CD8-positive, alpha-beta memory T cell (primary cell): ENCODE results near the gene POMT2. TPM values are rescaled to one million over a fixed set of nuclear protein-coding genes. Genes with fewer than 3 reads are reported as not detected.

Experiments used
- CTCF ChIA-PET: fragments of 350-600 bp; sonication (Branson Sonifier 250); formaldehyde crosslinking; loops from one replicate; lab custom pipeline; 2021; ENCODE audit warnings: antibody characterized with exemption; lab: Charles Lee
- POLR2A ChIA-PET: fragments of 350-600 bp; sonication (Branson Sonifier 250); formaldehyde crosslinking; loops from one replicate; lab custom pipeline; 2021; ENCODE audit warnings: antibody characterized with exemption; lab: Charles Lee
- DNase-seq, 5 donors: peaks; one replicate each; pipeline versions ENCODE4 v3.0.0 to v3.0.0-alpha.2; 2020 to 2022; ENCODE audit warnings: mixed read lengths in 1 of 5
- H3K27ac ChIP-seq: one replicate; pipeline ENCODE4 v1.7.0; 2013; ENCODE audit warnings: low read depth, mild to moderate bottlenecking, low read length, moderate library complexity
- H3K27me3 ChIP-seq: 2 replicates; pipeline ENCODE4 v1.7.0; 2013; ENCODE audit warnings: low read length, mild to moderate bottlenecking; ENCODE audit not compliant: insufficient read depth, poor library complexity, severe bottlenecking
- H3K36me3 ChIP-seq: 2 replicates; pipeline ENCODE4 v1.7.0; 2013; ENCODE audit warnings: mild to moderate bottlenecking, low read length, moderate library complexity; ENCODE audit not compliant: insufficient read depth
- H3K4me1 ChIP-seq: 2 replicates; pipeline ENCODE4 v1.7.0; 2013; ENCODE audit warnings: mild to moderate bottlenecking, low read length, moderate library complexity; ENCODE audit not compliant: insufficient read depth
- H3K4me3 ChIP-seq: 2 replicates; pipeline ENCODE4 v1.7.0; 2013; ENCODE audit warnings: mild to moderate bottlenecking, low read length
- H3K9me3 ChIP-seq: 2 replicates; pipeline ENCODE4 v1.7.0; 2013; ENCODE audit warnings: mild to moderate bottlenecking, low read length
- H3K27ac Mint-ChIP-seq, 8 donors: one replicate each; pipeline ENCODE4 v1.8.0; 2020 to 2021; ENCODE audit warnings: mixed read lengths in 8 of 8, mild to moderate bottlenecking in 6 of 8, inconsistent platforms in 3 of 8, moderate library complexity in 3 of 8
- H3K27me3 Mint-ChIP-seq, 2 donors: one replicate each; pipeline ENCODE4 v1.8.0; 2020 to 2021; ENCODE audit warnings: mixed read lengths in 2 of 2, mild to moderate bottlenecking in 1 of 2, moderate library complexity in 1 of 2
- H3K36me3 Mint-ChIP-seq, 3 donors: one replicate each; pipeline ENCODE4 v1.8.0; 2020 to 2021; ENCODE audit warnings: mixed read lengths in 3 of 3, inconsistent platforms in 1 of 3, mild to moderate bottlenecking in 1 of 3
- H3K4me1 Mint-ChIP-seq, 3 donors: one replicate each; pipeline ENCODE4 v1.8.0; 2020 to 2021; ENCODE audit warnings: mixed read lengths in 3 of 3, inconsistent platforms in 1 of 3, mild to moderate bottlenecking in 1 of 3
- H3K4me3 Mint-ChIP-seq, 7 donors: one replicate each; pipeline ENCODE4 v1.8.0; 2020 to 2021; ENCODE audit warnings: mixed read lengths in 7 of 7, mild to moderate bottlenecking in 6 of 7, moderate library complexity in 4 of 7, inconsistent platforms in 2 of 7
- H3K9me3 Mint-ChIP-seq, 5 donors: one replicate each; pipeline ENCODE4 v1.8.0; 2020 to 2022; ENCODE audit warnings: mixed read lengths in 5 of 5, mild to moderate bottlenecking in 3 of 5, moderate library complexity in 2 of 5, inconsistent platforms in 1 of 5
- polyA plus RNA-seq: library from polyadenylated mRNA; unstranded; fragments of 300-500 nt; fragmentation: Illumina TruSeq; gene quantifications from one replicate; pipeline ENCODE4 v1.2.3, GENCODE V29; 2021
- total RNA-seq, 2 experiments: library from RNA; stranded (reverse); gene quantifications; one replicate each; pipeline ENCODE4 v1.2.3, GENCODE V29; 2021

Gene POMT2
- total and polyA plus RNA-seq, 3 experiments from 2014 or later = 1.7 to 21.6 (median 19.0) TPM

GRCh38 chr14:77225892-77226557 lies 94.7 kb downstream of the POMT2 start:
- H3K27ac ChIP-seq = no peak overlapping the region
- ChIA-PET POLR2A (no interaction called here), CTCF (no interaction called here)
- no peaks in the 10 kb centered on the region for H3K9me3 Mint-ChIP-seq
- no peaks in the 10 kb centered on the region for H3K36me3 Mint-ChIP-seq
- no peak overlapping the region for H3K27ac Mint-ChIP-seq
- H3K36me3 ChIP-seq = no peaks in the 10 kb centered on the region
- no peaks in the 10 kb centered on the region for H3K9me3 ChIP-seq
- no peak overlapping the region for H3K4me3 ChIP-seq
- H3K27me3 ChIP-seq = no peaks in the 10 kb centered on the region
- H3K4me1 Mint-ChIP-seq = peaks cover 0 to 6% (median 4%) of the 10 kb centered on the region in 3 donors
- DNase-seq = no peak
- peaks cover 7 to 8% of the 10 kb centered on the region in 2 donors for H3K27me3 Mint-ChIP-seq
- H3K4me3 Mint-ChIP-seq = no peak overlapping the region
- H3K4me1 ChIP-seq = no peaks in the 10 kb centered on the region

GRCh38 chr14:77225254-77225653 lies 95.4 kb downstream of the POMT2 start:
- Histone ChIP-seq H3K27me3 (no peaks in the 10 kb centered on the region), H3K4me1 (no peaks in the 10 kb centered on the region), H3K27ac (no peak overlapping the region), H3K4me3 (no peak overlapping the region), H3K9me3 (no peaks in the 10 kb centered on the region), H3K36me3 (no peaks in the 10 kb centered on the region)
- no peak overlapping the region for H3K4me3 Mint-ChIP-seq
- peaks cover 5 to 8% of the 10 kb centered on the region in 2 donors for H3K27me3 Mint-ChIP-seq
- H3K27ac Mint-ChIP-seq = no peak overlapping the region
- no peaks in the 10 kb centered on the region for H3K36me3 Mint-ChIP-seq
- ChIA-PET CTCF (no interaction called here), POLR2A (no interaction called here)
- no peak for DNase-seq
- H3K4me1 Mint-ChIP-seq = peaks cover 0 to 6% (median 4%) of the 10 kb centered on the region in 3 donors
- H3K9me3 Mint-ChIP-seq = no peaks in the 10 kb centered on the region

Other genes with a start within 250 kb of the POMT2 start
- gene CIPC, start 222.6 kb downstream of the POMT2 start, total RNA-seq = 10 to 100 TPM; 10.5 to 12.7 TPM
- 6.2 TPM for gene CIPC, start 222.6 kb downstream of the POMT2 start, polyA plus RNA-seq
- gene ZDHHC22, start 179.1 kb downstream of the POMT2 start, total RNA-seq = not detected
- not detected for gene ZDHHC22, start 179.1 kb downstream of the POMT2 start, polyA plus RNA-seq
- under 1 TPM; 0.64 to 0.68 TPM for gene TMEM63C, start 139.1 kb downstream of the POMT2 start, total RNA-seq
- 0.28 TPM for gene TMEM63C, start 139.1 kb downstream of the POMT2 start, polyA plus RNA-seq
- gene NGB, start 49.7 kb downstream of the POMT2 start, total RNA-seq = not detected
- gene NGB, start 49.7 kb downstream of the POMT2 start, polyA plus RNA-seq = not detected
- 10 to 100 TPM; 16.8 to 20.1 TPM for gene GSTZ1, start 153 bp upstream of the POMT2 start, total RNA-seq
- 5.4 TPM for gene GSTZ1, start 153 bp upstream of the POMT2 start, polyA plus RNA-seq
- gene TMED8, start 56.2 kb upstream of the POMT2 start, total RNA-seq = 10 to 100 TPM; 20.9 to 22.2 TPM
- gene TMED8, start 56.2 kb upstream of the POMT2 start, polyA plus RNA-seq = 3.2 TPM
- 1 to 10 TPM in 1 of 2 experiments, under 1 TPM in 1; 0.83 to 1.0 TPM for gene SAMD15, start 56.5 kb upstream of the POMT2 start, total RNA-seq
- gene SAMD15, start 56.5 kb upstream of the POMT2 start, polyA plus RNA-seq = 0.08 TPM
- gene NOXRED1, start 102.6 kb upstream of the POMT2 start, total RNA-seq = under 1 TPM; 0.40 to 0.42 TPM
- gene NOXRED1, start 102.6 kb upstream of the POMT2 start, polyA plus RNA-seq = not detected
- 10 to 100 TPM; 18.7 to 19.6 TPM for gene VIPAS39, start 136.7 kb upstream of the POMT2 start, total RNA-seq
- gene VIPAS39, start 136.7 kb upstream of the POMT2 start, polyA plus RNA-seq = 9.8 TPM
- gene AHSA1, start 137.2 kb upstream of the POMT2 start, total RNA-seq = 100 to 1,000 TPM; 307 to 324 TPM
- 134 TPM for gene AHSA1, start 137.2 kb upstream of the POMT2 start, polyA plus RNA-seq
- not detected for gene ISM2, start 177.9 kb upstream of the POMT2 start, total RNA-seq
- gene ISM2, start 177.9 kb upstream of the POMT2 start, polyA plus RNA-seq = not detected